GM10248 (cell line): ENCODE data around the gene ASXL1.
"Not testable (repeated sequence)": the region's sequence is repeated elsewhere in the genome, so short reads cannot be mapped to it uniquely, and the experiment has no call there.

Source experiments
- CTCF ChIA-PET: fragments of 300-600 bp; sonication (Branson Sonifier 250); formaldehyde crosslinking; extraction: SDS; loops from one replicate; lab custom pipeline; 2021; ENCODE audit warnings: antibody characterized with exemption; lab: Yijun Ruan, JAX
- POLR2A ChIA-PET: fragments of 350-650 bp; sonication (Branson Sonifier 250); formaldehyde crosslinking; extraction: SDS; loops from one replicate; lab custom pipeline; 2020; ENCODE audit warnings: antibody characterized with exemption; lab: Yijun Ruan, JAX
- DNase-seq: peaks from one replicate; pipeline ENCODE4 v3.0.0; 2012; ENCODE audit errors: extremely low spot score
- CTCF ChIP-seq: IDR thresholded peaks from 2 replicates; pipeline ENCODE4 v1.5.1; 2012; ENCODE audit warnings: mild to moderate bottlenecking, low read depth; ENCODE audit errors: extremely low read depth, missing control alignments, control extremely low read depth

The ASXL1 gene

GRCh38 chr20:32365564-32365963 is 7.4 kb downstream of the ASXL1 start:
- DNase-seq, result no peak
- CTCF ChIA-PET, result interaction anchor here (0.9 to 1.6 kb wide), 4 partner anchors 11 to 76 kb away, joined by 3 to 4 read pairs (median 3); no protein-coding TSS in a partner anchor
- no peak for TF ChIP-seq CTCF
- POLR2A ChIA-PET, result interaction anchor here (1.1 kb wide), 1 partner anchor 31 kb away, joined by 4 read pairs; no protein-coding TSS in a partner anchor

GRCh38 chr20:32366380-32366779 is 8.2 kb downstream of the ASXL1 start:
- ChIA-PET POLR2A (no interaction called here), CTCF (interaction anchor here (1.3 kb wide), 1 partner anchor 164 kb away, joined by 3 read pairs; no protein-coding TSS in a partner anchor)
- no peak for TF ChIP-seq CTCF
- no peak for DNase-seq

GRCh38 chr20:32368323-32368722 is 10.2 kb downstream of the ASXL1 start:
- ChIA-PET POLR2A (interaction anchor here (0.6 to 0.8 kb wide), 2 partner anchors 9 to 109 kb away, joined by 3 read pairs; no protein-coding TSS in a partner anchor), CTCF (interaction anchor here (1.3 to 1.6 kb wide), 2 partner anchors 8 to 12 kb away, joined by 4 to 6 read pairs; no protein-coding TSS in a partner anchor)
- TF ChIP-seq CTCF, result no peak
- DNase-seq, result no peak

- TF ChIP-seq CTCF, result no peak
- DNase-seq, result no peak
- CTCF ChIA-PET, result interaction anchor here (1.3 to 1.4 kb wide), 2 partner anchors 12 to 16 kb away, joined by 4 read pairs; no protein-coding TSS in a partner anchor
- POLR2A ChIA-PET, result no interaction called here
These were observed 10.8 kb downstream of the ASXL1 start for GRCh38 chr20:32368925-32369324.

GRCh38 chr20:32370897-32371296 is 12.8 kb downstream of the ASXL1 start:
- POLR2A ChIA-PET, result interaction anchor here (0.7 to 1.0 kb wide), 2 partner anchors 13 to 127 kb away, joined by 7 to 8 read pairs; partner anchors contain the start of gene ASXL1
- TF ChIP-seq CTCF, result no peak
- no peak for DNase-seq
- CTCF ChIA-PET, result interaction anchor here (1.1 to 1.7 kb wide), 4 partner anchors 10 to 38 kb away, joined by 3 to 7 read pairs (median 4); partner anchors contain the start of gene ASXL1

GRCh38 chr20:32378461-32378860 is 20.3 kb downstream of the ASXL1 start:
- no peak for DNase-seq
- no peak for TF ChIP-seq CTCF
- ChIA-PET CTCF (no interaction called here), POLR2A (no interaction called here)

GRCh38 chr20:32380037-32380436 is 21.9 kb downstream of the ASXL1 start:
- DNase-seq, POLR2A ChIA-PET: not testable (repeated sequence)
- CTCF ChIA-PET, result interaction anchor here (0.6 to 1.9 kb wide), 6 partner anchors 8 to 320 kb away, joined by 3 to 5 read pairs (median 4); no protein-coding TSS in a partner anchor
